GM06990 (cell line): ENCODE results near the gene RABGAP1.

ENCODE experiments used
- DNase-seq: peaks from one replicate; pipeline ENCODE4 v3.0.0-alpha.2; 2011; ENCODE audit not compliant: insufficient read length; ENCODE audit errors: extremely low read depth
- H3K27me3 ChIP-seq: replicated peaks from 2 replicates; pipeline ENCODE4 v1.6.0; 2011; ENCODE audit warnings: low read length; ENCODE audit not compliant: control insufficient read depth, insufficient read depth
- H3K36me3 ChIP-seq: 2 replicates; pipeline ENCODE4 v1.5.1; 2011; ENCODE audit warnings: low read length; ENCODE audit not compliant: control insufficient read depth, insufficient read depth
- H3K4me3 ChIP-seq: replicated peaks from 2 replicates; pipeline ENCODE4 v1.5.1; 2011; ENCODE audit warnings: low read depth, mild to moderate bottlenecking, control low read depth, low read length
- CTCF ChIP-seq: IDR thresholded peaks from 2 replicates; pipeline ENCODE4 v1.5.1; 2011; ENCODE audit warnings: low read length, control low read depth, mild to moderate bottlenecking, inconsistent platforms; ENCODE audit not compliant: insufficient read depth, poor library complexity, severe bottlenecking

Gene RABGAP1

GRCh38 chr9:123005964-123006363 is 65.1 kb downstream of the RABGAP1 start:
- DNase-seq: no peak
- no peak for TF ChIP-seq CTCF
- H3K36me3 ChIP-seq: no peaks in the 10 kb centered on the region
- H3K4me3 ChIP-seq: no peak overlapping the region
- no peaks in the 10 kb centered on the region for H3K27me3 ChIP-seq

GRCh38 chr9:123007269-123007668 is 66.4 kb downstream of the RABGAP1 start:
- H3K36me3 ChIP-seq: peaks cover 3% of the 10 kb centered on the region
- no peaks in the 10 kb centered on the region for H3K27me3 ChIP-seq
- no peak for DNase-seq
- H3K4me3 ChIP-seq: no peak overlapping the region
- no peak for TF ChIP-seq CTCF

- Histone ChIP-seq H3K36me3 (peaks cover 3% of the 10 kb centered on the region), H3K4me3 (no peak overlapping the region), H3K27me3 (no peaks in the 10 kb centered on the region)
- DNase-seq: no peak
- TF ChIP-seq CTCF: no peak
Measured at GRCh38 chr9:123008909-123009308, 68.1 kb downstream of the RABGAP1 start.

- Histone ChIP-seq H3K36me3 (peaks cover 4% of the 10 kb centered on the region), H3K27me3 (no peaks in the 10 kb centered on the region), H3K4me3 (no peak overlapping the region)
- no peak for DNase-seq
- no peak for TF ChIP-seq CTCF
Measured at GRCh38 chr9:123011380-123011779, 70.6 kb downstream of the RABGAP1 start.

- Histone ChIP-seq H3K36me3 (peaks cover 4% of the 10 kb centered on the region), H3K4me3 (no peak overlapping the region), H3K27me3 (no peaks in the 10 kb centered on the region)
- DNase-seq: no peak
- TF ChIP-seq CTCF: no peak
Measured at GRCh38 chr9:123011878-123012528, 71.2 kb downstream of the RABGAP1 start.

GRCh38 chr9:123016631-123017030 is 75.8 kb downstream of the RABGAP1 start:
- TF ChIP-seq CTCF: no peak
- no peak for DNase-seq
- no peak overlapping the region for H3K4me3 ChIP-seq
- H3K36me3 ChIP-seq: peaks cover 4% of the 10 kb centered on the region
- no peaks in the 10 kb centered on the region for H3K27me3 ChIP-seq
